ENCODE data around the gene PSKH1. TPM values are rescaled to one million over a fixed set of nuclear protein-coding genes. Genes with fewer than 3 reads are reported as not detected.
A peak's percentile ranks its signal among the peaks of the same experiment; 100 is the strongest.

PSKH1 gene
- total RNA-seq, 2 experiments from 2014 or later: 11.4 to 13.3 TPM

DNA sequence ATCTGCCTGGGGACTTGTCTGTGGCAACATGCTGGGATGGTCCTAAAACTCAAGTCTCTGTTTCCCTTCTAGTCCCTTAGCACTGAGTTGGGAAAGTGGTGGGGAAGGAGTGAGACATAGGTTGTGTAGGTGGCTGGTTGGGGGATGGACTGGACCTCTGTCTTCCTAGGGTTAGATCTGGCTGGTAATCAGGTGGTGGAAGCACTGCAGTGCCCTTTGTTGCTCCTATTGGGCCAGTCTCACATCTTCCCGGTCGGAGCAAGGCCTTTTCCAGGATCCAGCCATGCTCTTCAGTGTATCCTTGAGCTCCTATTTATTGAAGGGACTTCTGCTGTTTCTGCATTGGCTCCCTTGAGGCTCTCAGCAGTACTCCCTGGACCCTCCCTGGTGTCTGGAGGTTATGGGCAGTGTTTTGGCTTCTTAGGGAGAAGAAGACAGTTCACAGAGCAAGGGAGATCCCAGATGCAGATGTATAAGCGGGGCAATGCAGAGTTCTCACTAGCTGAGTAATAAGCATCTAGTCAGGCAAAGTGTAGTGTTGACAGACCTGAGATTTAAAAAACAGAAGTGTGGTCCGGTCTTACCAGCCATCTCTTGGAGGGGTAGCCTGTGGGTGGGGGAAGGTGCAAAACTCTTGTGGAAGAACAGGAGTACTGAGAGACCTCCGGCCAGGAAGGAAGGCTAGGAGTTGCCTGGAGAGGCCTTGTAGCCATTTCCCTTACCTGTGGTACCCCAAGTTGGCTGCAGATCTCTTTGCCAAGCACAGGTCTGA is 47.6 kb upstream of the PSKH1 start:
- Mint-ChIP-seq H3K27me3 (no peaks in the 10 kb centered on the region), H3K4me1 (ENCODE audit: low read depth) (peaks cover 55% of the 10 kb centered on the region), H3K36me3 (ENCODE audit: low read depth) (peaks cover 30% of the 10 kb centered on the region), H3K27ac (peak overlapping the region; percentile 95), H3K4me3 (peak overlapping the region; percentile 86), H3K9me3 (no peaks in the 10 kb centered on the region)
- ChIA-PET POLR2A (interaction anchor here (0.8 to 3.0 kb wide), 11 partner anchors 12 to 239 kb away, joined by 3 to 26 read pairs (median 7); partner anchors contain the start of genes ACD, EDC4, NFATC3 and PSMB10), CTCF (interaction anchor here (0.9 to 4.9 kb wide), 3 partner anchors 12 to 195 kb away, joined by 3 to 41 read pairs (median 4); no protein-coding TSS in a partner anchor)
- Histone ChIP-seq H3K9me3 (ENCODE audit: control insufficient read depth in 1 of 2, insufficient read depth in 1 of 2, low read length in 2 of 2) (no peaks in the 10 kb centered on the region), H3K36me3 (ENCODE audit: insufficient read depth, low read length) (peaks cover 12% of the 10 kb centered on the region), H3K4me1 (ENCODE audit: insufficient read depth, low read length) (peaks cover 71% of the 10 kb centered on the region), H3K27ac (ENCODE audit: low read depth in 1 of 2, low read length in 2 of 2) (peak overlapping the region; percentile 85 to 92), H3K4me3 (ENCODE audit: low read length) (peak overlapping the region; percentile 91), H3K27me3 (ENCODE audit: control insufficient read depth in 1 of 2, insufficient read depth in 2 of 2, low read length in 2 of 2) (no peaks in the 10 kb centered on the region)
- ATAC-seq (ENCODE audit: poor library complexity) (no peak), DNase-seq (peak in 1 of 14 experiments; percentile 22)
- intact Hi-C loops (cut with DNase I, micrococcal nuclease): loop anchor here (1.0 to 10.0 kb wide), 7 partner anchors 12 to 621 kb away; partner anchors contain the start of genes RANBP10 (in 2 of the 2), TSNAXIP1 (in 2 of the 2), C16orf86 (in 1 of the 2) and ENKD1 (in 1 of the 2)
- TF ChIP-seq, protein P1, sequence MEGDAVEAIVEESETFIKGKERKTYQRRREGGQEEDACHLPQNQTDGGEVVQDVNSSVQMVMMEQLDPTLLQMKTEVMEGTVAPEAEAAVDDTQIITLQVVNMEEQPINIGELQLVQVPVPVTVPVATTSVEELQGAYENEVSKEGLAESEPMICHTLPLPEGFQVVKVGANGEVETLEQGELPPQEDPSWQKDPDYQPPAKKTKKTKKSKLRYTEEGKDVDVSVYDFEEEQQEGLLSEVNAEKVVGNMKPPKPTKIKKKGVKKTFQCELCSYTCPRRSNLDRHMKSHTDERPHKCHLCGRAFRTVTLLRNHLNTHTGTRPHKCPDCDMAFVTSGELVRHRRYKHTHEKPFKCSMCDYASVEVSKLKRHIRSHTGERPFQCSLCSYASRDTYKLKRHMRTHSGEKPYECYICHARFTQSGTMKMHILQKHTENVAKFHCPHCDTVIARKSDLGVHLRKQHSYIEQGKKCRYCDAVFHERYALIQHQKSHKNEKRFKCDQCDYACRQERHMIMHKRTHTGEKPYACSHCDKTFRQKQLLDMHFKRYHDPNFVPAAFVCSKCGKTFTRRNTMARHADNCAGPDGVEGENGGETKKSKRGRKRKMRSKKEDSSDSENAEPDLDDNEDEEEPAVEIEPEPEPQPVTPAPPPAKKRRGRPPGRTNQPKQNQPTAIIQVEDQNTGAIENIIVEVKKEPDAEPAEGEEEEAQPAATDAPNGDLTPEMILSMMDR (IDR thresholded peaks at IDR 0.05): no peak

DNA sequence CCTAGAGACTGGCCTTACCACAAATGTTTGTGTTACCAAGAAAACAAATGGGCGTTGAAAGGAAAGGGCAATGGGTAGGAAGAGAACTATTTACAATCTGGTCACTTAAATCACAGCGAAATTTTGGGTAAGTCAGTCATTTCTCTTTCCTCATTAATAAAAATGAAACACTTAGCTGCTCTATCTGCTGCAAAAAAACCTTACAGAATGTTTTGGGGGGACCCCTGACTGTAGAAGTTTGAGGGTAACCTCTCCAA is 47.1 kb upstream of the PSKH1 start:
- ChIA-PET CTCF (interaction anchor here (0.9 to 4.9 kb wide), 3 partner anchors 27 to 195 kb away, joined by 3 to 41 read pairs (median 3); partner anchors contain the start of gene EDC4), POLR2A (interaction anchor here (0.6 to 3.0 kb wide), 12 partner anchors 12 to 367 kb away, joined by 3 to 26 read pairs (median 4); partner anchors contain the start of genes ACD, EDC4, NFATC3 and PSMB10)
- peaks cover 55% of the 10 kb centered on the region for H3K4me1 Mint-ChIP-seq (ENCODE audit: low read depth)
- Histone ChIP-seq H3K27me3 (ENCODE audit: control insufficient read depth in 1 of 2, insufficient read depth in 2 of 2, low read length in 2 of 2) (no peaks in the 10 kb centered on the region), H3K36me3 (ENCODE audit: insufficient read depth, low read length) (peaks cover 12% of the 10 kb centered on the region), H3K9me3 (ENCODE audit: control insufficient read depth in 1 of 2, insufficient read depth in 1 of 2, low read length in 2 of 2) (no peaks in the 10 kb centered on the region), H3K4me1 (ENCODE audit: insufficient read depth, low read length) (peaks cover 71% of the 10 kb centered on the region), H3K4me3 (ENCODE audit: low read length) (peak overlapping the region; percentile 91), H3K27ac (ENCODE audit: low read depth in 1 of 2, low read length in 2 of 2) (peak overlapping the region; percentile 85 to 92)
- TF ChIP-seq, protein P1 (IDR thresholded peaks at IDR 0.05): no peak
- H3K9me3 Mint-ChIP-seq: no peaks in the 10 kb centered on the region
- peak overlapping the region; percentile 95 for H3K27ac Mint-ChIP-seq
- DNase-seq (no peak), ATAC-seq (ENCODE audit: poor library complexity) (no peak)
- intact Hi-C loops (cut with DNase I, micrococcal nuclease): loop anchor here (1.0 to 10.0 kb wide), 7 partner anchors 13 to 621 kb away; partner anchors contain the start of genes RANBP10 (in 2 of the 2), TSNAXIP1 (in 2 of the 2), C16orf86 (in 1 of the 2) and ENKD1 (in 1 of the 2)
- H3K36me3 Mint-ChIP-seq (ENCODE audit: low read depth): peaks cover 30% of the 10 kb centered on the region
- no peaks in the 10 kb centered on the region for H3K27me3 Mint-ChIP-seq
- H3K4me3 Mint-ChIP-seq: peak overlapping the region; percentile 86

DNA sequence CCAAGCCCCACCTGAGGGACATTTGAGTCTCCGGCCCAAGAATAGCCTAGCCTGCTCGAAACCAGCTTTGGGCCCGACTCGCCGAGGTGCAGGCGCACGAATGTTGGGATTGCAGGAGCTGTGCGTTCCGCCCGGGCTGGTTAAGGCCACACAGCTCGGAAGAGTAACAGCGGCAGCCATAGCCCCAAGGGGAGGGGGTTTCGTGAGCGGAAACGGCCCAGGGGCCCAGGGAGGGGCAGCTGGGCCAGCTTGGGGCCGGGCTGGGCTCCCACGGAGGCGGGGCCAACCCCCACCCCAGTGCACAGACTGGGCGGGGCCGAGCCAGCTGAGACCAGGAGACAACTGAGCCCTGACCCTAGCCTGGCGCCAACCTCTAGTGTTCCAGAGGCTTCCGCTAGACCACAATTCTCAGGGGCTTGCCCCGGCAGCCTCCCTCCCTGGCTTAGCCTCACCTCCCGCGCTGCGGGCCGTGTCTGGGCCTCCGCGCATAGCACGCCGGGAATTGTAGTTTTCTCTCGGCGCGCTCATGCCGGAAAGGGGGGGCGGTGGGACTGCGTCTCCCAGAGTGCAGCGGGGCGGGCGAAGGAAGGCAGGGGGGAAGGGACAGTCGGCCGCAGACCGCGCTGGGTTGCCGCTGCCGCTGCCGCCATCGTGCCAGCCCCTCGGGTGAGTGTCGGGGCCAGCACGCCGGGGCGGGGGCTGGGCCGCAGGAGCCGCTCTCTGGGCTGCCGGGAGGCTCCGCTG is 46.6 kb upstream of the PSKH1 start, which contains the start of gene NUTF2:
TSS of gene NUTF2 (plus strand) at position 614 of the 744 bp plus-strand sequence. CDS start 18,198 bp downstream, outside the sequence.
- intact Hi-C loops (cut with DNase I, micrococcal nuclease): loop anchor here (1.0 to 10.0 kb wide), 8 partner anchors 13 to 622 kb away; partner anchors contain the start of genes RANBP10 (in 2 of the 2), TSNAXIP1 (in 2 of the 2), C16orf86 (in 1 of the 2) and ENKD1 (in 1 of the 2)
- ATAC-seq (ENCODE audit: poor library complexity) (peak; percentile 62), DNase-seq (peak; percentile 88 to 97 (median 94))
- peaks cover 30% of the 10 kb centered on the region for H3K36me3 Mint-ChIP-seq (ENCODE audit: low read depth)
- peak within 1 kb of the TSS; percentile 91 for H3K4me3 ChIP-seq (ENCODE audit: low read length)
- H3K27ac ChIP-seq (ENCODE audit: low read depth in 1 of 2, low read length in 2 of 2): peak within 1 kb of the TSS; percentile 85 to 92
- peaks cover 12% of the 10 kb centered on the region for H3K36me3 ChIP-seq (ENCODE audit: insufficient read depth, low read length)
- peak within 1 kb of the TSS; percentile 91 for H3K4me3 Mint-ChIP-seq
- H3K4me1 Mint-ChIP-seq (ENCODE audit: low read depth): peaks cover 53% of the 10 kb centered on the region
- peaks cover 67% of the 10 kb centered on the region for H3K4me1 ChIP-seq (ENCODE audit: insufficient read depth, low read length)
- peak within 1 kb of the TSS; percentile 95 for H3K27ac Mint-ChIP-seq
- TF ChIP-seq, protein P1 (IDR thresholded peaks at IDR 0.05): no peak
- no peaks in the 10 kb centered on the region for H3K27me3 ChIP-seq (ENCODE audit: control insufficient read depth in 1 of 2, insufficient read depth in 2 of 2, low read length in 2 of 2)
- no peaks in the 10 kb centered on the region for H3K27me3 Mint-ChIP-seq
- H3K9me3 Mint-ChIP-seq: no peaks in the 10 kb centered on the region
- H3K9me3 ChIP-seq (ENCODE audit: control insufficient read depth in 1 of 2, insufficient read depth in 1 of 2, low read length in 2 of 2): no peaks in the 10 kb centered on the region
- CTCF ChIA-PET: interaction anchor here (0.9 to 4.9 kb wide), 3 partner anchors 27 to 194 kb away, joined by 3 to 41 read pairs (median 3); partner anchors contain the start of gene EDC4
- POLR2A ChIA-PET: interaction anchor here (0.6 to 3.0 kb wide), 14 partner anchors 13 to 368 kb away, joined by 3 to 26 read pairs (median 4); partner anchors contain the start of genes ACD, CTCF, EDC4 and NFATC3

All from CD4-positive, alpha-beta T cell (primary cell).